GM21526 (cell line): ENCODE results near the gene LGI4.
"Not testable (repeated sequence)": the region's sequence is repeated elsewhere in the genome, so short reads cannot be mapped to it uniquely, and the experiment has no call there.

Experiments
- ATAC-seq: cut with Tn5 transposase; IDR thresholded peaks from one replicate; pipeline ENCODE4 v1.9.1; 2021; ENCODE audit warnings: moderate library complexity; ENCODE audit not compliant: unreplicated experiment, low FRiP score

Gene LGI4

GRCh38 chr19:35108730-35109129 lies 26.1 kb downstream of the LGI4 start:
- no peak for ATAC-seq

GRCh38 chr19:35107545-35107944 lies 27.3 kb downstream of the LGI4 start:
- ATAC-seq = no peak

GRCh38 chr19:35106898-35107541 lies 27.8 kb downstream of the LGI4 start:
- no peak for ATAC-seq

- ATAC-seq = no peak
Observed at GRCh38 chr19:35106291-35106583, 28.6 kb downstream of the LGI4 start.

GRCh38 chr19:35105411-35106290 lies 29.2 kb downstream of the LGI4 start:
- no peak for ATAC-seq

GRCh38 chr19:35105047-35105410 lies 29.8 kb downstream of the LGI4 start:
- ATAC-seq = no peak

GRCh38 chr19:35104361-35104760 lies 30.5 kb downstream of the LGI4 start:
- no peak for ATAC-seq

GRCh38 chr19:35103614-35104013 lies 31.2 kb downstream of the LGI4 start:
- not testable (repeated sequence) for ATAC-seq

GRCh38 chr19:35101949-35102348 lies 32.9 kb downstream of the LGI4 start:
- ATAC-seq = not testable (repeated sequence)

GRCh38 chr19:35100588-35101533 lies 34.0 kb downstream of the LGI4 start:
- no peak for ATAC-seq

GRCh38 chr19:35099897-35100275 lies 35.0 kb downstream of the LGI4 start:
- ATAC-seq = no peak

GRCh38 chr19:35099155-35099896 lies 35.5 kb downstream of the LGI4 start:
- ATAC-seq = no peak

- ATAC-seq = no peak
Observed at GRCh38 chr19:35098413-35099049, 36.3 kb downstream of the LGI4 start.

- no peak for ATAC-seq
Observed at GRCh38 chr19:35095667-35096368, 39.0 kb downstream of the LGI4 start.

GRCh38 chr19:35094656-35095055 lies 40.2 kb downstream of the LGI4 start:
- ATAC-seq = no peak

- ATAC-seq = no peak
Observed at GRCh38 chr19:35093941-35094647, 40.8 kb downstream of the LGI4 start.

GRCh38 chr19:35093430-35093829 lies 41.4 kb downstream of the LGI4 start:
- ATAC-seq = no peak

- ATAC-seq = no peak
Observed at GRCh38 chr19:35090506-35091214, 44.2 kb downstream of the LGI4 start.
